HG03469 (cell line): ENCODE data around the gene FAM117B.
"Not testable (repeated sequence)": the region's sequence is repeated elsewhere in the genome, so short reads cannot be mapped to it uniquely, and the experiment has no call there.

Experiments used
- ATAC-seq: cut with Tn5 transposase; IDR thresholded peaks from one replicate; pipeline ENCODE4 v1.9.1; 2021; ENCODE audit warnings: mild to moderate bottlenecking, moderate library complexity, moderate number of reproducible peaks; ENCODE audit not compliant: unreplicated experiment

FAM117B gene

GRCh38 chr2:202636213-202636513 is 1.4 kb downstream of the FAM117B start:
- ATAC-seq: no peak

- no peak for ATAC-seq
Observed at GRCh38 chr2:202638721-202639120, 4.0 kb downstream of the FAM117B start.

- no peak for ATAC-seq
Observed at GRCh38 chr2:202639231-202639630, 4.5 kb downstream of the FAM117B start.

GRCh38 chr2:202642567-202642966 is 7.8 kb downstream of the FAM117B start:
- no peak for ATAC-seq

- no peak for ATAC-seq
Observed at GRCh38 chr2:202643012-202643858, 8.5 kb downstream of the FAM117B start.

GRCh38 chr2:202652119-202652518 is 17.4 kb downstream of the FAM117B start:
- no peak for ATAC-seq

GRCh38 chr2:202653890-202654289 is 19.1 kb downstream of the FAM117B start:
- ATAC-seq: no peak

- no peak for ATAC-seq
Observed at GRCh38 chr2:202657876-202658275, 23.1 kb downstream of the FAM117B start.

- no peak for ATAC-seq
Observed at GRCh38 chr2:202660796-202661195, 26.0 kb downstream of the FAM117B start.

GRCh38 chr2:202669841-202670240 is 35.1 kb downstream of the FAM117B start:
- no peak for ATAC-seq

- no peak for ATAC-seq
Observed at GRCh38 chr2:202671317-202672035, 36.7 kb downstream of the FAM117B start.

GRCh38 chr2:202675097-202675496 is 40.3 kb downstream of the FAM117B start:
- ATAC-seq: not testable (repeated sequence)

- no peak for ATAC-seq
Observed at GRCh38 chr2:202679980-202680379, 45.2 kb downstream of the FAM117B start.

- no peak for ATAC-seq
Observed at GRCh38 chr2:202680512-202680911, 45.7 kb downstream of the FAM117B start.

- no peak for ATAC-seq
Observed at GRCh38 chr2:202681688-202682205, 47.0 kb downstream of the FAM117B start.

- no peak for ATAC-seq
Observed at GRCh38 chr2:202682274-202682673, 47.5 kb downstream of the FAM117B start.

- no peak for ATAC-seq
Observed at GRCh38 chr2:202687276-202687675, 52.5 kb downstream of the FAM117B start.

- ATAC-seq: no peak
Observed at GRCh38 chr2:202689459-202689858, 54.7 kb downstream of the FAM117B start.

GRCh38 chr2:202689898-202690297 is 55.1 kb downstream of the FAM117B start:
- ATAC-seq: no peak

- ATAC-seq: no peak
Observed at GRCh38 chr2:202690321-202690900, 55.6 kb downstream of the FAM117B start.

GRCh38 chr2:202693503-202693902 is 58.7 kb downstream of the FAM117B start:
- no peak for ATAC-seq

- ATAC-seq: no peak
Observed at GRCh38 chr2:202695166-202695565, 60.4 kb downstream of the FAM117B start.
